A549 (cell line): ENCODE data around the gene GBA2.

Source experiments
- CEBPB ChIP-seq, 2 experiments: fragments of >200 bp in 1 of 2; sonication (Bioruptor Twin) in 1 of 2; formaldehyde crosslinking in 1 of 2; IDR thresholded peaks; 2 replicates each; pipeline ENCODE4 v1.6.1; 2012 to 2016
- CHD2 ChIP-seq: fragments of 150-350 bp; IDR thresholded peaks from 2 replicates; pipeline ENCODE4 v1.6.1; 2014; ENCODE audit warnings: low read length; ENCODE audit not compliant: partially characterized antibody
- CTCF ChIP-seq: fragments of >200 bp; sonication (Bioruptor Twin); formaldehyde crosslinking; IDR thresholded peaks from 3 replicates; pipeline ENCODE4 v1.5.1; 2016
- POLR2A ChIP-seq: IDR thresholded peaks from 2 replicates; pipeline ENCODE4 v1.6.1; 2012; ENCODE audit warnings: mild to moderate bottlenecking, low read length
- RAD21 ChIP-seq, 2 experiments: fragments of >200 bp in 1 of 2; sonication (Bioruptor Twin) in 1 of 2; formaldehyde crosslinking in 1 of 2; IDR thresholded peaks in 1 of 2; conservative IDR thresholded peaks in 1 of 2; 2 replicates in 1 of 2; 3 replicates in 1 of 2; pipeline ENCODE4 v1.6.1; 2012 to 2018; ENCODE audit warnings: inconsistent platforms in 1 of 2
- RCOR1 ChIP-seq: fragments of 150-350 bp; IDR thresholded peaks from 2 replicates; pipeline ENCODE4 v1.6.1; 2014; ENCODE audit warnings: antibody characterized with exemption, low read length, low read depth
- RFX5 ChIP-seq: fragments of 450-650 bp; IDR thresholded peaks from 2 replicates; pipeline ENCODE4 v1.7.1; 2014; ENCODE audit warnings: antibody characterized with exemption, mild to moderate bottlenecking, moderate library complexity
- SREBF2 ChIP-seq: fragments of 450-650 bp; IDR thresholded peaks from 2 replicates; pipeline ENCODE4 v1.6.1; 2014; ENCODE audit warnings: mild to moderate bottlenecking, moderate library complexity
- ZNF302 ChIP-seq: fragments of 250-450 bp; sonication (Bioruptor Pico); IDR thresholded peaks from 2 replicates; pipeline ENCODE4 v1.9.0; 2021; ENCODE audit warnings: inconsistent platforms, mild to moderate bottlenecking, moderate library complexity
- TF ChIP-seq, protein P1 (sequence below): IDR thresholded peaks from 2 replicates; pipeline ENCODE4 v1.6.1; 2012

DNA sequence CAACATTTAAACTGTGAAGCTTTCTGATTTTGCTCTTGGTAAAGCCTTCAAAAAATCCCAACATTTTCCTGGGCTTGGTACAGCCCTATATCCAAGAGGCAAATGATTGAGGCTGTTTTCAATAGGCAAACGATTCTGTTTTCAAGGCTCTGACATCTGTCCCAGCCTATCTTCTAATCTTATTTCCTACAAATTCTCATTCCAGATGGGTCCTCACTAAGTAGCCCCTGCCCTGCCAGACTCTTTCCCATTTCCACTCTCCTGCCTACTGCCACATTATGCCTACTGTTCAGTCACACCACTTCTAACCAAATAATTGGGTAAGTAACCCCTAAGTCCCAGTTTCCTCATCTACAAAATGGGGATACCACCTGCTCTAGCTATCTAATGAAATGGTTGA lies 3.5 kb downstream of the GBA2 start:
- no peak for TF ChIP-seq ZNF302 (CRISPR knock-in tag)
- no peak for TF ChIP-seq CTCF
- TF ChIP-seq, protein P1, sequence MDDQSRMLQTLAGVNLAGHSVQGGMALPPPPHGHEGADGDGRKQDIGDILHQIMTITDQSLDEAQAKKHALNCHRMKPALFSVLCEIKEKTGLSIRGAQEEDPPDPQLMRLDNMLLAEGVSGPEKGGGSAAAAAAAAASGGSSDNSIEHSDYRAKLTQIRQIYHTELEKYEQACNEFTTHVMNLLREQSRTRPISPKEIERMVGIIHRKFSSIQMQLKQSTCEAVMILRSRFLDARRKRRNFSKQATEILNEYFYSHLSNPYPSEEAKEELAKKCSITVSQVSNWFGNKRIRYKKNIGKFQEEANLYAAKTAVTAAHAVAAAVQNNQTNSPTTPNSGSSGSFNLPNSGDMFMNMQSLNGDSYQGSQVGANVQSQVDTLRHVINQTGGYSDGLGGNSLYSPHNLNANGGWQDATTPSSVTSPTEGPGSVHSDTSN = no peak
- TF ChIP-seq POLR2A = no peak
- TF ChIP-seq CHD2 = no peak
- no peak for TF ChIP-seq CEBPB (IDR thresholded peaks at IDR 0.05)
- no peak for TF ChIP-seq SREBF2
- TF ChIP-seq RFX5 = no peak
- no peak for TF ChIP-seq RAD21 (conservative IDR thresholded peaks at IDR 0.05 in 1 of 2, IDR thresholded peaks at IDR 0.05 in 1 of 2)
- TF ChIP-seq RCOR1 = no peak
